ENCODE results near the gene LMAN1.

LMAN1 gene

GRCh38 chr18:59358712-59359575, at the start of gene LMAN1 (continued):
- TF ChIP-seq ZFP37 (tag by site-specific recombination; IDR thresholded peaks at IDR 0.05) (peak; percentile 93), ZNF561 (tag by site-specific recombination; IDR thresholded peaks at IDR 0.05; ENCODE audit: borderline replicate concordance) (0 out of 2 replicates have a peak, but pooled peaks have one; percentile 22), ZBTB20 (tag by site-specific recombination; IDR thresholded peaks at IDR 0.05) (peak; percentile 50; the same call in 1 of the 2 replicates), ZNF548 (tag by site-specific recombination; IDR thresholded peaks at IDR 0.05) (no peak), MEIS1 (CRISPR knock-in tag; IDR thresholded peaks at IDR 0.05; ENCODE audit: borderline replicate concordance) (no peak), KLF8 (tag by site-specific recombination; IDR thresholded peaks at IDR 0.05) (no peak; the same call in 1 of the 2 replicates), ZNF654 (tag by site-specific recombination; IDR thresholded peaks at IDR 0.05; ENCODE audit: low read depth) (no peak), ZFHX2 (tag by site-specific recombination; conservative IDR thresholded peaks at IDR 0.05) (peak; percentile 80), ZBTB48 (tag by site-specific recombination; IDR thresholded peaks at IDR 0.05) (peak; percentile 87), EGR2 (tag by site-specific recombination; IDR thresholded peaks at IDR 0.05; ENCODE audit: low read depth) (peak; percentile 35; the same call in 1 of the 2 replicates), ZNF560 (tag by site-specific recombination; IDR thresholded peaks at IDR 0.05; ENCODE audit: borderline replicate concordance) (no peak), WT1 (tag by site-specific recombination; IDR thresholded peaks at IDR 0.05) (peak; percentile 36; the same call in 1 of the 2 replicates), ZNF311 (tag by site-specific recombination; IDR thresholded peaks at IDR 0.05; ENCODE audit: borderline replicate concordance) (no peak), ZBTB26 (tag by site-specific recombination; optimal IDR thresholded peaks at IDR 0.05) (peak; percentile 74), ZSCAN4 (tag by site-specific recombination; IDR thresholded peaks at IDR 0.05) (no peak), KLF10 (tag by site-specific recombination; IDR thresholded peaks at IDR 0.05) (peak; percentile 77; the same call in 1 of the 2 replicates), ZNF585B (tag by site-specific recombination; IDR thresholded peaks at IDR 0.05) (no peak), ZNF639 (tag by site-specific recombination; IDR thresholded peaks at IDR 0.05) (no peak), ZNF24 (tag by site-specific recombination; IDR thresholded peaks at IDR 0.05) (no peak), ZNF777 (tag by site-specific recombination; IDR thresholded peaks at IDR 0.05; ENCODE audit: borderline replicate concordance) (peak; percentile 65), KLF7 (tag by site-specific recombination; IDR thresholded peaks at IDR 0.05; ENCODE audit: borderline replicate concordance) (no peak), YY2 (tag by site-specific recombination; IDR thresholded peaks at IDR 0.05) (peak; percentile 90), ZBTB7A (tag by site-specific recombination; IDR thresholded peaks at IDR 0.05; ENCODE audit: low read depth) (peak; percentile 84; the same call in 1 of the 2 replicates), ZNF398 (tag by site-specific recombination; IDR thresholded peaks at IDR 0.05) (peak; percentile 65)
- TF ChIP-seq, protein P1, sequence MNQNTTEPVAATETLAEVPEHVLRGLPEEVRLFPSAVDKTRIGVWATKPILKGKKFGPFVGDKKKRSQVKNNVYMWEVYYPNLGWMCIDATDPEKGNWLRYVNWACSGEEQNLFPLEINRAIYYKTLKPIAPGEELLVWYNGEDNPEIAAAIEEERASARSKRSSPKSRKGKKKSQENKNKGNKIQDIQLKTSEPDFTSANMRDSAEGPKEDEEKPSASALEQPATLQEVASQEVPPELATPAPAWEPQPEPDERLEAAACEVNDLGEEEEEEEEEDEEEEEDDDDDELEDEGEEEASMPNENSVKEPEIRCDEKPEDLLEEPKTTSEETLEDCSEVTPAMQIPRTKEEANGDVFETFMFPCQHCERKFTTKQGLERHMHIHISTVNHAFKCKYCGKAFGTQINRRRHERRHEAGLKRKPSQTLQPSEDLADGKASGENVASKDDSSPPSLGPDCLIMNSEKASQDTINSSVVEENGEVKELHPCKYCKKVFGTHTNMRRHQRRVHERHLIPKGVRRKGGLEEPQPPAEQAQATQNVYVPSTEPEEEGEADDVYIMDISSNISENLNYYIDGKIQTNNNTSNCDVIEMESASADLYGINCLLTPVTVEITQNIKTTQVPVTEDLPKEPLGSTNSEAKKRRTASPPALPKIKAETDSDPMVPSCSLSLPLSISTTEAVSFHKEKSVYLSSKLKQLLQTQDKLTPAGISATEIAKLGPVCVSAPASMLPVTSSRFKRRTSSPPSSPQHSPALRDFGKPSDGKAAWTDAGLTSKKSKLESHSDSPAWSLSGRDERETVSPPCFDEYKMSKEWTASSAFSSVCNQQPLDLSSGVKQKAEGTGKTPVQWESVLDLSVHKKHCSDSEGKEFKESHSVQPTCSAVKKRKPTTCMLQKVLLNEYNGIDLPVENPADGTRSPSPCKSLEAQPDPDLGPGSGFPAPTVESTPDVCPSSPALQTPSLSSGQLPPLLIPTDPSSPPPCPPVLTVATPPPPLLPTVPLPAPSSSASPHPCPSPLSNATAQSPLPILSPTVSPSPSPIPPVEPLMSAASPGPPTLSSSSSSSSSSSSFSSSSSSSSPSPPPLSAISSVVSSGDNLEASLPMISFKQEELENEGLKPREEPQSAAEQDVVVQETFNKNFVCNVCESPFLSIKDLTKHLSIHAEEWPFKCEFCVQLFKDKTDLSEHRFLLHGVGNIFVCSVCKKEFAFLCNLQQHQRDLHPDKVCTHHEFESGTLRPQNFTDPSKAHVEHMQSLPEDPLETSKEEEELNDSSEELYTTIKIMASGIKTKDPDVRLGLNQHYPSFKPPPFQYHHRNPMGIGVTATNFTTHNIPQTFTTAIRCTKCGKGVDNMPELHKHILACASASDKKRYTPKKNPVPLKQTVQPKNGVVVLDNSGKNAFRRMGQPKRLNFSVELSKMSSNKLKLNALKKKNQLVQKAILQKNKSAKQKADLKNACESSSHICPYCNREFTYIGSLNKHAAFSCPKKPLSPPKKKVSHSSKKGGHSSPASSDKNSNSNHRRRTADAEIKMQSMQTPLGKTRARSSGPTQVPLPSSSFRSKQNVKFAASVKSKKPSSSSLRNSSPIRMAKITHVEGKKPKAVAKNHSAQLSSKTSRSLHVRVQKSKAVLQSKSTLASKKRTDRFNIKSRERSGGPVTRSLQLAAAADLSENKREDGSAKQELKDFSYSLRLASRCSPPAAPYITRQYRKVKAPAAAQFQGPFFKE (tag by site-specific recombination; IDR thresholded peaks at IDR 0.05; ENCODE audit: borderline replicate concordance) = no peak; the same call in 1 of the 2 replicates
- TF ChIP-seq, protein P2, sequence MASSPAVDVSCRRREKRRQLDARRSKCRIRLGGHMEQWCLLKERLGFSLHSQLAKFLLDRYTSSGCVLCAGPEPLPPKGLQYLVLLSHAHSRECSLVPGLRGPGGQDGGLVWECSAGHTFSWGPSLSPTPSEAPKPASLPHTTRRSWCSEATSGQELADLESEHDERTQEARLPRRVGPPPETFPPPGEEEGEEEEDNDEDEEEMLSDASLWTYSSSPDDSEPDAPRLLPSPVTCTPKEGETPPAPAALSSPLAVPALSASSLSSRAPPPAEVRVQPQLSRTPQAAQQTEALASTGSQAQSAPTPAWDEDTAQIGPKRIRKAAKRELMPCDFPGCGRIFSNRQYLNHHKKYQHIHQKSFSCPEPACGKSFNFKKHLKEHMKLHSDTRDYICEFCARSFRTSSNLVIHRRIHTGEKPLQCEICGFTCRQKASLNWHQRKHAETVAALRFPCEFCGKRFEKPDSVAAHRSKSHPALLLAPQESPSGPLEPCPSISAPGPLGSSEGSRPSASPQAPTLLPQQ (tag by site-specific recombination; IDR thresholded peaks at IDR 0.05) = peak; percentile 85; the same call in 1 of the 2 replicates
